GM12872 (cell line): Measurements from ENCODE around the gene WNT9B.

Source experiments
- TF ChIP-seq, protein P1 (sequence below): IDR thresholded peaks from 3 replicates; pipeline ENCODE4 v1.5.1; 2011; ENCODE audit warnings: low read depth, mild to moderate bottlenecking, low read length, moderate library complexity; ENCODE audit not compliant: insufficient read depth

WNT9B gene

GRCh38 chr17:46879101-46879500, 27.7 kb downstream of the WNT9B start:
- TF ChIP-seq, protein P1, sequence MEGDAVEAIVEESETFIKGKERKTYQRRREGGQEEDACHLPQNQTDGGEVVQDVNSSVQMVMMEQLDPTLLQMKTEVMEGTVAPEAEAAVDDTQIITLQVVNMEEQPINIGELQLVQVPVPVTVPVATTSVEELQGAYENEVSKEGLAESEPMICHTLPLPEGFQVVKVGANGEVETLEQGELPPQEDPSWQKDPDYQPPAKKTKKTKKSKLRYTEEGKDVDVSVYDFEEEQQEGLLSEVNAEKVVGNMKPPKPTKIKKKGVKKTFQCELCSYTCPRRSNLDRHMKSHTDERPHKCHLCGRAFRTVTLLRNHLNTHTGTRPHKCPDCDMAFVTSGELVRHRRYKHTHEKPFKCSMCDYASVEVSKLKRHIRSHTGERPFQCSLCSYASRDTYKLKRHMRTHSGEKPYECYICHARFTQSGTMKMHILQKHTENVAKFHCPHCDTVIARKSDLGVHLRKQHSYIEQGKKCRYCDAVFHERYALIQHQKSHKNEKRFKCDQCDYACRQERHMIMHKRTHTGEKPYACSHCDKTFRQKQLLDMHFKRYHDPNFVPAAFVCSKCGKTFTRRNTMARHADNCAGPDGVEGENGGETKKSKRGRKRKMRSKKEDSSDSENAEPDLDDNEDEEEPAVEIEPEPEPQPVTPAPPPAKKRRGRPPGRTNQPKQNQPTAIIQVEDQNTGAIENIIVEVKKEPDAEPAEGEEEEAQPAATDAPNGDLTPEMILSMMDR = no peak

DNA sequence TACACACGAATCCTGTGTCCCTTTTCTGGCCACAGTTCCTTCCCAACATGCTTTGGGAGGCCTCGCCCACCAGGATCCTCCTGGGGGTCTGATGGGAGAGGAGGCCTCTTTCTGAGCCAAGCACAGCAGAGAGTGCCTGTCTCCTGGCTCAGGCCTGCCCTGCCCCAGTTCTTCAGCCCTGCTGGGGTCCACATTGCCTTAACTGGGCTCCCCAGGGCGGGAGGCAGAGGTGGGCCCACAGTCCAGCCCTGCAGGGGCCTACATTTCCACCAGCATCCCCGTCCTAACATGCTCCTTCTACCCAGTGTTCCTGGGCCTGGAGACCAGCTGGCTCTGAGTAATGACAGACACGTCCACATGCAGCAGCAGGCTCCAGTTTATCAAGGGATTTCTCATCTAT, 29.6 kb downstream of the WNT9B start:
- TF ChIP-seq, protein P1 = no peak

- TF ChIP-seq, protein P1 = no peak
Observed at GRCh38 chr17:46882666-46883065, 31.3 kb downstream of the WNT9B start.

DNA sequence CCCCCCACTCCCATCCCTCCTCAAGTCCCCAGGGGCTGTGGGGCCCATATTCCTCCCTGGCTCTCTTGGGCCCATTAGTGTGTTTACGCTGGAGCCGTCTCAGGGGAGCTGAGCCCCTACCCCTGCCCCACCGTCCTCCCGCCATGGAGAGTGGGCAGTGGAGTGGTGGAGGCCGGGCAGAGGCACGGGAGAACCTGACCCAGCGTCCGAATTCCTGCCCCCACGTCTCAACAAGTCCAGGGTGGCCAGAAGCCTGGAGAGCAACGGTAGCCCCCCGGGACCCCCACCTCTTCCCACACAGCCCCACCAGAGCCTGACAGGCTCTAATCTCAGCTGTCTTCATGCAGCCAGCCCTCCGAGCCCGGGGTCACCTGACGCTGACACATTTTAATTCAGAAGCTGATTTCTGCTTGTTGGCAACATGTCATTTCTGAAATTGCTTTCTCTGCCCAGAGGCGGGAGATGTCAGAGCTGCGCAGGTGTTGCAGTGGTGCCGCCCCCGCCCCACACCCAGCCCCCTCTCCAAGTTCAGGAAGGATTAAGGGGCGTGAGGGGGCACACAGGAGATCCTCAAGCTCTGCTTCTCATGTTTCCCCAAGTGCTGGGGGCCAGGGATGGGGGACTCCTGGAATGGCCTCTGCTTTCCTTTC, 32.6 kb downstream of the WNT9B start:
- TF ChIP-seq, protein P1 = no peak

DNA sequence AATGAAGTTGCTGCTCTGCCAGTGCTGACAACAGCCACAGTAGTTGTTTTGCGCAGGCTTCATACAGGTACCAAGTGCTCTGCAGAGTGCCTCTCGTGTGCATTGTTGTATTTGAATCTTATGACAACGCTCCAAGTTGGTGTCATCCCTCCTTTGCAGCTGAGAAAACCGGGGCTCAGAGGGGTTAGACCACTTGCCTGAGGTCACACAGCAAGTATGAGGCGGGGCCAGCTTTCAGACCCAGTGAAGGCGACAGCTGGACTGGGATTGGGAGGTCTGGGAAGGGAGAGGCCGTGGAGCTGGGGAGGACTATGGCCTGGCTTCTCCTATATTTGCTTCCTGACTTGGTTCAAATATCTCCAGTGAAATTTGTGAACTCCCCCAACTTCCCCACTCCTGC, 33.2 kb downstream of the WNT9B start:
- TF ChIP-seq, protein P1 = no peak

DNA sequence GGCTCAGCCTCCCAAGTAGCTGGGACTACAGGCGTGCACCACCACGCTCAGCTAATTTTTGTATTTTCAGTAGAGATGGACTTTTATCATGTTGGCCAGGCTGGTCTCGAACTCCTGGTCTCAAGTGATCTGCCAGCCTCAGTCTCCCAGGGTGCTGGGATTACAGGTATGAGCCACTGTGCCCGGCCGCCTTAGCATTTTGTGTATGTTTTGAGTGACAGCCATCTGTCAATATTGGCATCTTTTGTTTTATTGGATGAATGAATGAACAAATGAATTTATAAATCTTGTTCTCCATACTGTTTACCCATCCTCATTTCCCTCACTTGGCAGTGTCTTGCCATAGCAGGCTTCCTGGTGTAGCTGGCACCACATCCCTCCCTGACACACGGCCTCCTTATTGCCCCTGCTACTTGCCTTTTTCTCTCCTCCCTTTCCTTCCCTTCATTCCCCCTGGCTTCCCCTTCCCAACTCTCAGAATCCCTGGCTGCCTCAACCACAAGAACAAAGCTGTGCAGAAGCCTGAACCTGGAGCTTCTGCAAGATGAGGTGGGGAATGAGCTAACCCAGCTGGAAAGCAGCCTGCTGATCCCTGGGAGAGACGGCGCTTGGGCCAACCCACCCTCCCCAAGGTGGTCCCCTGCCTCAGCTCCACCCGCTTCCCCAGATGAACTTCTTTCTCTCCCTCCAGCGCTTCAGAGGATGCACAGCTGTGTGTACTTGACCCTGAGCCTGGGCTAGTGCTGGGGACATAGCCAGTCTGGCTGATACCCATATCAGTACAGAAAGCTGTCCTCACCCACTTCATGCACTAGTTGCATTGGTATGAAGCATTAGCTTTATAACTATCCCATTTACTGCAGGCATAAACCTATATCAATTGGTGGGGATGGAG, 34.3 kb downstream of the WNT9B start:
- TF ChIP-seq, protein P1 = no peak

DNA sequence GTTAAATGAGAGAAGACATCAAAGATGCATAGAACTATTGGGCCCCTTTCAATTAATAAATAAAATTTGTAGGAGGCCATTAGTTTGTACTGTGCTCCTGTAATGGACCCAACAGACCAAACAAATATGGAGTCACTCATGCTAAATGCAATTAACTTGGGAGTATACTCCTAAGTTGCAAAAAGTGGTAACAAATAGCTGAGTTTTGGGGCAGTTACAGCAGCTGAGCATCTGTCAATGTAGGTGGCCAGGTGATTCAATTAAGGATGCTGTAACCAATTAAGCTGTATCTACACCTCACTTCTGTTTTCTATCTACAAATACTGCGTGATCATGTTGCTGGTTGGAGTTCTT, 34.9 kb downstream of the WNT9B start:
- TF ChIP-seq, protein P1 = no peak
